AG08395 (cell line): ENCODE data around the gene B4GALT1.

Source experiments
- DNase-seq: peaks from one replicate; pipeline ENCODE4 v3.0.0; 2012; ENCODE audit warnings: mixed read lengths, low spot score

B4GALT1 gene

DNA sequence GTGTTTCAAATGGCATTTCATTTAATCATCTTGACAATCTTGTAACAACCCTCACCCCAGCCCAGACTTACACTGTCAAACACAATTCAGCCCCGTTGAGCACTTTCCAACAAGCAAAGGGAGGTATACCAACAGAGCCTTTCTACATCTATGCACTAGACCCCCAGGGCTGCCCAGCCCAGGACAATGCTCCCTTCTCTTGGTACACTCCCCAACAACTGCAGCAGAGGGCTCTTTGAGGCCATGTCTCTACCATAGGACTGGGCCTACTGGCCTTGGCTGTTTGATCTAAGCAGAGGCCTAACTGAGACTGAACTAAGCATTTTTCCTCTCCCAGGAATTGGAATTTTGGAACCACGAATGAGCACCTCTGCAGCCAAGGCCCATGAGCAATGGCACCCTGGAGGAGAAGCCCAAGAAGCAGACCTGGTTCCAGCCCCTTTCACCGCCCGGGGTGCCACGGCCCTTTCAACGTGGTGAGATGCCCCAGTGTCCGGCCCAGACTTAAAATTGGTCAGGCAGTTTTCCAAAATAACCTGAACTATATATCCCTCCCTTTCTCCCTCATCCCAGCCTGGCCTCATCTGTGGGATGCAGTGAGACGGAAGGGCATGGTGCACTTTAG, 43.6 kb downstream of the B4GALT1 start:
- no peak for DNase-seq

DNA sequence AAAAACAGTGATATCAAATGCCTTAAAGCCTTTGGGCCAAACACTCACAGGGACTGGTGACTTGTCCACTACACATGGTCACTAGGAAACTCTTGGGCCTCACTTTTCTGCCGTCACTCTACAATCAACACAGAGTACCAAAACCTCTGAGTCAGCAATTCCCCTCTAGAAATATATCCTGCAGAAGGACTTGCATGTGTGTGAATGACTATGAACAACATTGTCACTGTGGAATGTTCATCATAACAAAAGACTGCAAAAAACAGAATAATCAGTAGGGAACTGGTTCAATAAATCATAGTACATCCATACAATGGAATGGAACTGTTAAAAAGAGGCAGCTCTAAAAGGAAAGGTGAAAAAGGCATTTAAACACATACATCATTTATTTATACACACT, 46.5 kb downstream of the B4GALT1 start:
- no peak for DNase-seq

DNA sequence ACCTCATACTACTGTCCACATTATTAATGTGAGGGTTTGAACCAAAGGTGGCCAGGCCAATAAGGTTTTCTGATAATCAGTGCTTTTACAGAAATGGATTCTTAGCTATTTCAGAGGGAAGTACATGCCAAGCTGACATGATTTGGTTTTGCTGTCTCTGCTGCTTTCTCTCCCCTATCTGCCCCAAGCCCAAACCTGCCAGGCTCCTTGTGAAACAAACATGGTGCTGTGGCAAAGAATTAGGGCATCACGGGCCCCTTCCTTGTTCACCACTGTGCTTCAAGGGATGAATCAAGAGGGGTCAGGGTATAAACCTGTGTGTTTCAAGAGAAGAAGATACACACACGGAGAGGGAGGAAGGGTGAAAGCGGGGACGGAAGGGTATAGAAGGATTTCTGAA, 49.3 kb downstream of the B4GALT1 start:
- DNase-seq: no peak

DNA sequence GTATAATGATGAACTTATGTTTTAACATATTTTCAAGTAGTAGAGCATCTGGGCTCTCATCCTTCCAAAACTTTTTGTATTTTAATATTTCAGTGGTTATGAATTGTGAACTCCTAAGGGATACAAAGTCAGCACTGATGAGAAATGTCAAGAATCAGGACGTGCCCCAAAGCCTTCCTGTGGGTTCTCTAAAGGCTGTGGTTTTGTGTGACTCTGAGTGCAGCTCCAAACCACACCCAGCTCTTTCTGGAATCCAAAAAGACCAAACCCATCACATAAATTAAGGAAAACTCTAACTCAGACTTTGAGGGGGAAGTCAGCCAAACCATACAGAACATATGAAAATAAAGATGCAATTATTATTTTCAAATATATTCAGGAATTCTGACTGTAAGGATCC, 49.8 kb downstream of the B4GALT1 start:
- peak; percentile 71 for DNase-seq

DNA sequence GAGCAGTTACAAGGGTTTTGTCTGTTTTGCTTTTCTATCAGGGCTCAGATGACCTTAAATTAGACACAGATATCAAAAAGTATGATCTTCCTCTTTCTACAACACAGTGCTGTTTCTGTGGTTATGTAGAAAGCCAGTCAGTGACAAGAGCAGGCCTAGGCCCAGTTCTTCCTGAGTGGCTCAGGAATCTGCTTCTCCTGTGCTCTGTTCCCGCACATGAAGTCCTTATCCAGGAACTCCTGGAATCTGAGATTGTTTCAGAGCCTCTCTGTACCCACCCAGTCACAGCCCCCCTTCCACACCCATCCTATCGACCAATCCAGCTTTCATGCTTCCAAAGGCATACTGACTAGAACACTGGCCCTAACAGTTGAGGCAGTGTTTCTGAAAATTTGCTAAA, 50.3 kb downstream of the B4GALT1 start:
- peak; percentile 29 for DNase-seq

DNA sequence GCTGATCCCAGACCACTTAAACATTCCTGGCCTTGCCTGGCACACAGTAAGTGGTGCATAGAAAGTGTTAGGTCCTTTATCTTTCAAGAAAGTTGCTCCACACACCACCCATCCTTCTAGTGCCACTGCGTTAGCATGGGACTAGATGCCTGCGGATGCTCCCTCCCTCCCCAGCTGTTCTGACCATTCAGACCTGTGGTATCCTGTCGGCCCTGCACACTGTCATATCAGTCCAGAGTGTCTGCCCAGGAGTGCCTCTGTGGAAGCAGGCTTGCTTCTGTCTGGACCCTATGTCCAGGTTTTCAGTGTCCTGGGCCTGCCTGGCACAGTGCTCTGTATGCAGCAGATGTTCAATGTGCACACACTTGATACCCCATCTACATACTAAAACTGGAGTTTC, 52.4 kb downstream of the B4GALT1 start:
- no peak for DNase-seq

DNA sequence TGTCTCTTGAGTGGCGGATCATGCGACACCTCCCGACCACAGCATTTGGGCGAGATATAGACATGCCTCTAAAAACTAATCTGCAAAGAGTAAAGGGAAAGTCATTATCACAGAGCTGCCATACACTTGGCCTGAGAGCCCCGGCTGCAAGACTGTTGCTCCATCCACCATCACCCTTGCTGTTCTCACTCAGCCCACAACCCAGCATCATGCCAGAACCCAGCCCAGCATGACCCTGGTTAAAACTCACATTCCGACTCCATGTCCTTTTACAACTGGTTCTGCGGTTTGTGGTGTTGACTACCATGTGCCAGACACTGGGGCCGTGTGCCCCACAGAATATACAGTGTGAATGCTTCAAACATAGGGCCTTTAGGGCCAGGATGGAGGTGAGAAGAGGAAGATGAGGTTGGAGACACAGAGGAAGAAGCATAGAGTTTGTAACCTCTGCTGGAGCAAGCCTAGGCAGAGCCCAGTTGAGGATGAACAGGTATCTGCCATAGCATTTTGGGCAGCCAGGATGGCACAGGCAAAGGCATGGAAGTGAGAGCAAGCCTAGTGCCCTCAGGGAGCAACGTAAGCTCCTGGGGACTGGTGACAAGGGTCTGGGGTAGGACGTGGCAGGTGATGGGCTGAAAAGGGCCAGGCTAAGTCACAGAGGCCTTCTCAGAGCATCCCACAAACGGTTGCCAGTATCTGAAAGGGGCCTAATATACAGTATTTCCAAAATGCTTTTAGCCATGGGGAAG, 53.2 kb downstream of the B4GALT1 start:
- no peak for DNase-seq

DNA sequence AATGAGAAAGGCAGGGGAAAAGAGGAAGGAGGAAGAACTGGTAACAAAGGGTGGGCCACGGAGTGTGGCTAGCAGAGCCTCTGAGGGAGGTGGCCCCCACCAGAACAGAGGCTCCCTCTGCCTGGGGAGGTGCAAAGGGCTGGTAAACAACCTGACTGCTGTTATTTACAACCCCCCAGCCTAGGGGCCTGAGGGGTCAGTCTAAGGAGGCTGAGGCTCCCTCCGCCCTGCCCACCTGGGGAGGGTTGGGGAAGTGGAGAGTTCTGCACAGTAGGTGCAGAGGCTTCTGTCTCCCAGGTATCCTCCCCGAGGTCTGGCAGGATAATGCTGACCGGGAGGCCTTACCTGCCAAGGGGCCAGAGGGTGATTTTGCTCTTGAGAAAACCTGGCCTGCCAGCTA, 55.0 kb downstream of the B4GALT1 start:
- no peak for DNase-seq

DNA sequence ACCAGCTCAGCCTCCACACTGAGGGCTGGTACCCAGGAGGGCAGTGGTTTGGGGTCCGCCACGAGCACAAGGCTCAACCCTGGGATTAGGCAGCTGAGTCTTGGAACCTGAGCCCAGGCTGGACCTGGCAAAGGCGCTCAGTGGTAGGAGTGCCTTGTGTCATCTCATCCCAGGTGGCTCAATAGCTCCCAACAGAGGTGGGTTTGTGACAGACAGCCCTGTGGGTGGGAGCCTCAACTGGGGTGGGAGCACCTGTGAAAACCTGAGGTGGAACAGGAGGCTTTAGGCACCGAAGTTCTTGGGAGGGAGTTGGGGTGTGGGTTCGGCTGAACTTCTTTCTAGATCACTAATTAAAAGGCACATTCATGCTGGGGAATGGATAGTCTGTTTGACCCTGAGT, 55.5 kb downstream of the B4GALT1 start:
- DNase-seq: no peak

DNA sequence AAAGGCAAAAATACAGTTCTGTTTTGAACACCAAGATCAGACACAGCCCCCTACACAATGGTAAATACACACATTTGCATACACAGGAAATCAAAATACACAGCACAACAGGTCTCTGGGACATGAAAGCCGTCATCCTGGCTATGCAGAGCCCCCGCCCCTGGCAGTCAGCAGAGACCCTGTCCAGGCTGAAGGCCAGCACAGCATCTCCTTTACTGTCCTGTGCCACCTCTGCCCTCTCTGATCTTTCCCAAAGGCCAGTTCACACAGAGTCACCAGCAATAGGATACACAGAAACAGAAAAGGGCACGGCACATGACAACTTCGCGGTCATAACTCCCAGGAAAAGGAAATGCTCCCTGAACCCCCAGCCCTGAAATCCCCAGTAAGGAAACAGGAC, 56.5 kb downstream of the B4GALT1 start:
- DNase-seq: no peak

DNA sequence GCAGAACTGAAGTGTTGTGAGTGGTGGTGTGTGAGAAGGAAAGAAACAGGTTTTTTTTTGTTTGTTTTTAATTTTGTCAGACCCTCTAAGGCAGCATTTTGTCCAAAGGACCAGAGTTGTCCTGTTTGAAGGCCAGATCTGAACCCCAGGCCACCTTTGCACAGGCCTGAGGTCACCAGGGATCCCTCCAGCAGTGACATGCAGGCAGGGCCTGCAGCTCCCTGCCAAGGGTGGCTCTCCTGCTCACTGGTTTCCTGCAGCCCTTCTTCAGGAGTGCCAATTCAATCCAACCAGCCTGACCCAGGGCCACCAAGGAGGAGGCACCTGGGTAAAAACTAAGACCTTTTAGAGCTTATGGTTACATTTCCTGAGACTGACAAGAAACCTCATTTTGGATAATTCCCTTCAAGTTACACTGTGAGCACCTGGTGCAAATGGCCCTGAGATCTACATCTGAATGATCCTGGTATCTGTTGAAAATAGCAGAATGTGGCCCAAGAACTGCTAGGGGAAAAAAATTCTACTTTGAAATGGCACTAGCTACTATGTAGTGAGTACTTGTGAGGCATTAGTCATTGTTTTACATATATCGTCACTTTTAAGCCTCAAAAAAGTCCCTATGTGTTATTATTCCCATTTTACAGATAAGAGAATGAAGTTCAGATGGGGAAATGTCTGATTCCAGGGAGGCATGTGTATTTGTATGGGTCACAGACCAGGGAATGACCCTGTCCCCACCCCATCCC, 57.1 kb downstream of the B4GALT1 start:
- no peak for DNase-seq

DNA sequence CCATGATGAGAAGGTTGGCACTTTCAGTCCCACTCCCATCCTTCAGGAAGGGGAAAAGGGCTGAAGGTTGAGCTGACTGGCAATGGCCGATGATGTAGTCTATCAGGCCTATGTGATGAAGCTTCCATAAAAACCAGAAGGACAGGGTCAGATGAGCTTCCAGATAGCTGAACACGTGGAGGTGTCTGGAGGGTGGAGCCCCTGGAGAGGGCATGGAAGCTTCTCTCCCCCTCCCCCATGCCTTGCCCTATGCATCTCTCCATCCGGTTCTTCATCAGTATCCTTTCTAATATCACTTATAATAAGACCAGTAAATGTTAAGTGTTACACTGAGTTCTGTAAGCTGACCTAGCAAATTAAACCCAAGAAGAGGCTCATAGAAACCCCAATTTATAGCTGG, 58.0 kb downstream of the B4GALT1 start:
- no peak for DNase-seq

DNA sequence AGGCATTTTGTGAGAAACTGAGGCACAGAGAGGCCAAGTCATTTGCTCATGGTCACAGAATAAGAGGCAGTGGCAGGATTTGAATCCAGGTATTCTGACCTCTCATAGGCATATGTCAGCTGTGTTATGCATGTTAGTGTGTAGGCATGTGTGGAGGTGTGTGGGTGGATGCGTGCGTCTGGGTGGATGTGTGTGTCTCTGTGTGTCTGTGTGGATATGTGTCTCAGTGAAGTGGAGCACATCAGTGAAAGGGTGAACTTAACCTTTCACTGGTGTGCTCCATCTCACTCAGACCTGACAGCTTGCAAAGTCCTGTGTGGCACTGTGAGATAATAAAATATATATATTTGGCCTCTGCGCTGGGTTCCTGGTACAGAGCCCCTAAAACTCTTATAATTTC, 58.7 kb downstream of the B4GALT1 start:
- no peak for DNase-seq

DNA sequence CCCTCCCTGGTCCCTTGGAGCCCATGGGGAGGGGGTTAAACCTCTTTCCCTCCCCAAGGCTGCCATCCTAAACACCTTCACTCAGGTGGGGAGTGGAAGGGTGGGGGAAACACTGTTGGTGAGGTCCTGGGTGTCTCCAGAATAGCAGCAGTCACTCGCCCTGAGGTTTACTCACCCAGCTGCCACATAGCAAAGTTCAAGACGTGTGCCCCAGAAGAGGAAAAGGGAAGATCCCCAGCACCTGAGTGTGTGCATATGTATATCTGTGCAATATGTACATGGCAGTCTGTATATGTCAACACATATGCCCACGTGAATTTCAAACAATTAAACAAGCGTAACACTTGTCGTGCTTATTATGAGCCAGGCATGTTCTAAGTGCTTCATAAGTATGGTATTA, 59.4 kb downstream of the B4GALT1 start:
- no peak for DNase-seq

DNA sequence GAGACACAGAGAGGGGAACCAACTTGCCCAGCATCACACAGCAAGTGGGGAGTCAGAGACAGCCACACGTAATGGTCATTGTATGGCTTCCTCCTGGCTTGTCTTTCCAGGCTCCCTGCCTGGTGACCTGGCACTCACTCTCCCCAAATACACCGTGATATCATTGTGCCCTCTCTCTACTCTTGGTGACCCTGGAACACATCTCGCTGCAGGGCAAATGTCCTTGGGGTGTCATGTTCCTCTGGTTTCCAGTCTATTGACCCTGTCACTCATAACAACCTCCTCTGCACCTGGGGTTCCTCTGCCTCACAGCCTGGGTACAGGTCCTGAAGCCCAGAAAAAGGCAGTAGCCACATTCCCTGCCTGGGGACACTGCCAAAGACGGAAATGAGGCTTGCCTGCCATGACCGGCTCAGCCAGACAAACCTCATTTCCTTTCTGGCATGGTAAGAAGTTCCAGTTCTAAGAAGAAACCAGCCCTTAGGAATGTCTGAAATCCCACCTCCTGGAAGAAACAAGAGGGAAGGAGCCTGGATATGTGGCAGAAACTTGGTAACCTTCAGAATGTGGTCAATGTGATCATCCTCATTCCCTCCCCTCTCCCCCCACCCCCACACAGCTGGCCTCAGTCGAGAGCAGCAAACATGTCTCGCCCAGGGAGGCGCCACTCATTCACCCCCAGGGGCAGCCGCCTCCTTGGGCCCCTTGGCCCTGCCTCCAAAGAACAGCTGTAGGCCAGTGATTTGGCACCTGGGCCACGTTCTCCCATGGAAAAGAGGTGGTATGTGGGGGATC, 60.1 kb downstream of the B4GALT1 start:
- peak; percentile 85 for DNase-seq

DNA sequence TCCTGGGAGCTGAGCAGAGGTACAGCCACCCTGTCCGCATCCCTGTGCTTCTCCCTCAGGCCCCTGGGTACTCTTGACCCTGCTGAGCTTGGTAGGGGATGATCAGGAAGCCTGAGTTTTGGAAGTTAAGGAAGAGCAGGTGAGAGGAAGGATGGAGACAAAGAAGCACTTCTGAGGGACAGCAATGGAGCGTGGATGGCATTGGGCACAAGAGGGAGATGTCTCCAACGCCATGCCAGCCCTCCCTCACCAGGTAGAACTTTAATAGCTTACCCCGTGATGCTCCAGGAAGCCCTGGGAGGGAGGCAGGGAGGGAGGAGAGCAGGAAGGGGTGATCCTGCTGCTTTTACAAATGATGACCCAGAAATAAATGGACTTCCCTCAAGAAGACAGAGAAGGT, 60.8 kb downstream of the B4GALT1 start:
- DNase-seq: no peak

DNA sequence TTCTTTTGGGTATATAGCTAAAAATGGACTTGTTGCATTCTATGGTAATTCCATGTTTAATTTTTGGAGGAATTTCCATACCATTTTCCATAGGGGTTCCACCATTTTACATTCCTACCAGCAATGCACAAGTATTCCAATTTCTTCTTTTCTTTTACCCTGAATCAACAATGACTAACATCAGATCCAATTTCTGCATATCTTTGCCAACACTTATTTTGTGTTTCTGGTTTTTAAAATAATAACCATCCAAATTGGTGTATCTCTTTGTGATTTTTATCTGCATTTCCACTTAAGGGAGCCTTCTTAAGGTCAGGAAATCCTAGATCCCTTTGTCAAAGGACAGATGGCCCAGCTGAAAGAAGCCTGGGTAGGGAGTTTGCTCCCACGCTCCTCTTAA, 61.2 kb downstream of the B4GALT1 start:
- no peak for DNase-seq

DNA sequence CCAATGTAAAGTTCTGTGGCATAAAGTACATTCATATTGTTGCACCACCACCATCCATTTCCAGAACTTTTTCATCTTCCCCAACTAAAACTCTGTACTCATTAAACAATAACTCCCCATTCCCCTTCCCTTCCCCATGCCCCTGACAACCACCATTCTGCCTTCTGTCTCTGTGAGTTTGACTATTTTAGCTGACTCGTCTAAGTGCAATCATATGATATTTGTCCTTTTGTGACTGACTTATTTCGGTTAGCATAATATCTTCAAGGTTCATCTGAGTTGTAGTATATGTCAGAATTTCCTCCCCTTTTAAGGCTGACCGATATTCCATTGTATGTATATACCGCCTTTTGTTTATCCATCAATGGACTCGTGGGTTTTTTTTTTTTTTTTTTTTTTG, 61.6 kb downstream of the B4GALT1 start:
- DNase-seq: no peak

DNA sequence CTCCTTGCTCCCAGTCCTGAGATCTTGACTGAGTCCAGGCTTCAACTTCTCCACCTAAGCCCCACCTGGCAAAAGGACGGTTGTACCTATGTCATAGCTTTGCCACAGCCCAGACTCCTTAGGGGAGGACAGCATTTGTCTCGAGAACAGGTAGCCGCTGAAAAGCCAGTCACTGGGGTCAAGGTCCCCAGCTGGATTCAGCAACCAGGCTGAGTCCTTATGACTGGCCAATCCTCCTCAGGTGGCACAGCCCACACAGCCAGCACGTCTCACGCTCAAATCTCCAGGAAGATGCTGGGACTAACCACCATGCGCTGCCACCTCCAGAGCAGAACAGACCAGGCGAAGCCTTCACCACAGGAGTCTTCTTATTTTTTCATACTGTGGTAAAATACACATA, 62.7 kb downstream of the B4GALT1 start:
- DNase-seq: no peak

DNA sequence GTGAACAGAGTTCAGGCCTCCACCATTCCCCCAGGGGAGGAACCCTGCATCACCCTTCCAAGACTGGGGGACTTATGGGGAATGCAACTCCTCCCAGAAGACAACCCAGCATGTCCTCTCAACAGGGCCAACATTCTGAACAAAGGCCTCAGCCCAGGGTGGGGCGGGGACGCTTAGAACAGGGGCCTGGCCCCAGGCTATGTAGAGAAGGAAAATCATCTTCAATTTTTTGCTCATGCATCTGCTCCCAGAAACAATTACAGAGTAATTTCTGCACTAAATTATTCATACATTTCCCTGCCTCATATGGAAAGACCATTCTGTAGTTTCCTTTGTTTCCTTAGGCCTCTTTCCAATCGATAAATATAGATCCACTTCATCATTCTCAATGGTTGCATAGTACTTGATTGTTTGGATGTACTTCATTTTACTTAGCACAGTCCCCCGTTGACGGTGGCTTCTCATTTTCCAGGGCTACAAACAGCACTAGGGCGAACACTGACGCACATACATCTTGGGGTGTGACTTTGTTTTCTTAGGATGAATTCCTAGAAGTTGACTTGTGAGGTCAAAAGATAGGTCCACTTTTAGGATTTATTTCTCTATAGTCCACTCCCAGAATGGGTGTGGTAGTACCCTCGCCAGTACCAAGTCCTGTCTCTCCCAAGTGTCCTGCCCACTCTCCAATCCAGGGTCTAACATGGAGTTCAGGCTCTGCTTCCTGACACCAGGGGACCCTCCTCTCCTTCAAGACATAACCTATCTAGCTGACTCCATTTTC, 63.4 kb downstream of the B4GALT1 start:
- no peak for DNase-seq

DNA sequence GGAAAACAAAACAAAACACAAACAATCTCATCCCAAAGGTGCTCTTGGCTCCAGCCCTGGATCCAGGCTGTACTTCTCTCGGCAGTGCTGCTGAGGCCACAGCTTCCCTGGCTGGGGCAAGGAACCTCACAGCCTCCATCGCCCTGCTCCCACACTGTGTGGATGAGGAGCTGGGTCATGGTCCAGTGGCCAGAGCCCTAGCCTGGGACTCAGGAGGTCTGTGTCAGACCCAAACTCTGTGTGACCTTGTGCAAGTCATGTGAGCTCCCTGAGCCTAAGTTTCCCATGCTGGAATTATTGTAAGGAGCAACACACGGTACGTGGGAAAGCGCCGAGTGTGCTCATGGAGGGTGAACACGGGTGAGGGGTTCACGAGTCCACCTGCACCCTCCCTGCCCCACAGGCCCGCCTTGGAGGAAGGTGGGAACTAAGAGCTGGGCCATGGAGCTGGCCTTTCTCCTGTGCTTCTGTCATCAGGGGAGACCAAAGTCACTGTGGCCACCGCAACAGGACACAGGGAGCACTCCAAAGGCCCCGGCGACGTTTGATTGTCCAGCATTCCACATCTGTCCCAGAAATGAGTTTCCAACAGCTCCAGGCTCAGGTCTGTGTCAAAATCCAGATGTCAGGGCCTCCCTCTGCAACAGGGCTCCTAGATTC, 64.5 kb downstream of the B4GALT1 start:
- no peak for DNase-seq
